ENCODE data around the gene SUSD4.

SUSD4 gene

GRCh38 chr1:223358826-223359225 is 5.2 kb downstream of the SUSD4 start:
- DNase-seq: no peak

GRCh38 chr1:223355699-223356098 is 8.3 kb downstream of the SUSD4 start:
- no peak for DNase-seq

GRCh38 chr1:223353939-223354338 is 10.0 kb downstream of the SUSD4 start:
- no peak for DNase-seq

GRCh38 chr1:223352944-223353343 is 11.0 kb downstream of the SUSD4 start:
- no peak for DNase-seq

GRCh38 chr1:223350361-223350908 is 13.5 kb downstream of the SUSD4 start:
- DNase-seq: no peak

- DNase-seq: no peak
Observed at GRCh38 chr1:223349241-223349640, 14.7 kb downstream of the SUSD4 start.

GRCh38 chr1:223348439-223348838 is 15.5 kb downstream of the SUSD4 start:
- no peak for DNase-seq

GRCh38 chr1:223347583-223347982 is 16.4 kb downstream of the SUSD4 start:
- DNase-seq: no peak

GRCh38 chr1:223346311-223346710 is 17.7 kb downstream of the SUSD4 start:
- no peak for DNase-seq

GRCh38 chr1:223345720-223346119 is 18.3 kb downstream of the SUSD4 start:
- no peak for DNase-seq

GRCh38 chr1:223344491-223344890 is 19.5 kb downstream of the SUSD4 start:
- DNase-seq: no peak

GRCh38 chr1:223343692-223344091 is 20.3 kb downstream of the SUSD4 start:
- no peak for DNase-seq

- DNase-seq: peak; percentile 40
Observed at GRCh38 chr1:223341121-223341520, 22.9 kb downstream of the SUSD4 start.

GRCh38 chr1:223340637-223341036 is 23.3 kb downstream of the SUSD4 start:
- DNase-seq: no peak

- no peak for DNase-seq
Observed at GRCh38 chr1:223339861-223340260, 24.1 kb downstream of the SUSD4 start.

GRCh38 chr1:223338811-223339746 is 24.9 kb downstream of the SUSD4 start:
- DNase-seq: no peak

GRCh38 chr1:223337174-223337869 is 26.7 kb downstream of the SUSD4 start:
- no peak for DNase-seq

GRCh38 chr1:223334156-223334555 is 29.8 kb downstream of the SUSD4 start:
- no peak for DNase-seq

- DNase-seq: no peak
Observed at GRCh38 chr1:223332997-223333396, 31.0 kb downstream of the SUSD4 start.

- DNase-seq: peak; percentile 81
Observed at GRCh38 chr1:223331929-223332328, 32.0 kb downstream of the SUSD4 start.

- DNase-seq: no peak
Observed at GRCh38 chr1:223331301-223331700, 32.7 kb downstream of the SUSD4 start.

- DNase-seq: no peak
Observed at GRCh38 chr1:223330466-223330865, 33.5 kb downstream of the SUSD4 start.

GRCh38 chr1:223329664-223330415 is 34.1 kb downstream of the SUSD4 start:
- no peak for DNase-seq

All from fibroblast of skin of abdomen (primary cell).